Trophoblast cell (in vitro differentiated cells and primary cell): ENCODE data around the gene ODAD4.
"Not testable (repeated sequence)": the region's sequence is repeated elsewhere in the genome, so short reads cannot be mapped to it uniquely, and the experiment has no call there.

ENCODE experiments used
- DNase-seq, 2 donors: peaks; one replicate each; pipeline ENCODE4 v3.0.0-alpha.2; 2016
- H2AFZ ChIP-seq: 2 replicates; pipeline ENCODE4 v1.6.1; 2013; ENCODE audit warnings: low read length, moderate library complexity, mild to moderate bottlenecking; ENCODE audit not compliant: insufficient read depth, poor library complexity
- H2AK5ac ChIP-seq: 2 replicates; pipeline ENCODE4 v1.6.1; 2013; ENCODE audit warnings: mild to moderate bottlenecking, low read length
- H2BK120ac ChIP-seq: 2 replicates; pipeline ENCODE4 v1.6.1; 2013; ENCODE audit warnings: low read length, mild to moderate bottlenecking, moderate library complexity; ENCODE audit not compliant: insufficient read depth, poor library complexity
- H2BK12ac ChIP-seq: 2 replicates; pipeline ENCODE4 v1.6.1; 2013; ENCODE audit warnings: mild to moderate bottlenecking, low read length, moderate library complexity
- H2BK5ac ChIP-seq: 2 replicates; pipeline ENCODE4 v1.6.1; 2013; ENCODE audit warnings: low read length, low read depth, moderate library complexity, mild to moderate bottlenecking; ENCODE audit not compliant: poor library complexity
- H3K14ac ChIP-seq: 2 replicates; pipeline ENCODE4 v1.6.1; 2013; ENCODE audit warnings: mild to moderate bottlenecking, low read length
- H3K18ac ChIP-seq: 2 replicates; pipeline ENCODE4 v1.6.1; 2013; ENCODE audit warnings: mild to moderate bottlenecking, low read length
- H3K23ac ChIP-seq: 2 replicates; pipeline ENCODE4 v1.6.1; 2013; ENCODE audit warnings: low read length
- H3K27ac ChIP-seq: 2 replicates; pipeline ENCODE4 v1.5.1; 2013; ENCODE audit warnings: low read depth, mild to moderate bottlenecking, inconsistent platforms, low read length, moderate library complexity
- H3K27me3 ChIP-seq: 2 replicates; pipeline ENCODE4 v1.6.1; 2013; ENCODE audit warnings: inconsistent platforms, mild to moderate bottlenecking, low read length, moderate library complexity; ENCODE audit not compliant: insufficient read depth
- H3K36me3 ChIP-seq, 2 experiments: 1 replicate in 1 of 2; 2 replicates in 1 of 2; pipeline ENCODE4 v1.6.1; 2013; ENCODE audit warnings: low read length in 2 of 2, mild to moderate bottlenecking in 2 of 2, moderate library complexity in 1 of 2; ENCODE audit not compliant: insufficient read depth in 2 of 2, control insufficient read depth in 1 of 2
- H3K4ac ChIP-seq: 2 replicates; pipeline ENCODE4 v1.6.1; 2013; ENCODE audit warnings: low read depth, mild to moderate bottlenecking, low read length, moderate library complexity
- H3K4me1 ChIP-seq, 2 experiments: 1 replicate in 1 of 2; 2 replicates in 1 of 2; pipeline ENCODE4 v1.6.1; 2013; ENCODE audit warnings: low read length in 2 of 2, mild to moderate bottlenecking in 2 of 2, moderate library complexity in 1 of 2; ENCODE audit not compliant: insufficient read depth in 2 of 2, control insufficient read depth in 1 of 2
- H3K4me2 ChIP-seq: 2 replicates; pipeline ENCODE4 v1.6.1; 2013; ENCODE audit warnings: inconsistent platforms, mild to moderate bottlenecking, low read length, moderate library complexity
- H3K4me3 ChIP-seq: 2 replicates; pipeline ENCODE4 v1.5.1; 2013; ENCODE audit warnings: mild to moderate bottlenecking, low read depth, low read length, inconsistent platforms
- H3K79me1 ChIP-seq: one replicate; pipeline ENCODE4 v1.6.1; 2013; ENCODE audit warnings: low read length
- H3K79me2 ChIP-seq: 2 replicates; pipeline ENCODE4 v1.6.1; 2013; ENCODE audit warnings: low read length, mild to moderate bottlenecking; ENCODE audit not compliant: control insufficient read depth, insufficient read depth, poor library complexity
- H3K9ac ChIP-seq: 2 replicates; pipeline ENCODE4 v1.6.1; 2013; ENCODE audit warnings: mild to moderate bottlenecking, low read length
- H3K9me3 ChIP-seq: 2 replicates; pipeline ENCODE4 v1.6.1; 2013; ENCODE audit warnings: low read depth, mild to moderate bottlenecking, control low read depth, inconsistent platforms, low read length; ENCODE audit not compliant: insufficient read depth
- H4K12ac ChIP-seq: 2 replicates; pipeline ENCODE4 v1.6.1; 2013; ENCODE audit warnings: low read depth, mild to moderate bottlenecking, low read length, moderate library complexity
- H4K8ac ChIP-seq: 2 replicates; pipeline ENCODE4 v1.6.1; 2013; ENCODE audit warnings: low read depth, mild to moderate bottlenecking, low read length, moderate library complexity
- H4K91ac ChIP-seq: one replicate; pipeline ENCODE4 v1.6.1; 2013; ENCODE audit warnings: low read depth, mild to moderate bottlenecking, low read length, moderate library complexity
- WGBS: extraction: QIAGEN DNeasy Blood & Tissue Kit; methylation state at CpG from one replicate; pipeline ENCODE4 v1.1.7; 2013; ENCODE audit warnings: missing lambda C conversion rate; ENCODE audit not compliant: insufficient read length, insufficient coverage; ENCODE audit errors: extremely low coverage; 5-methylcytosine and 5-hydroxymethylcytosine counted together

ODAD4 gene

GRCh38 chr17:42009170-42009569, 78.8 kb downstream of the ODAD4 start:
- Histone ChIP-seq H3K4me3 (no peak overlapping the region), H2BK12ac (no peak overlapping the region), H3K27me3 (no peaks in the 10 kb centered on the region), H3K79me2 (peaks cover 12% of the 10 kb centered on the region), H2AK5ac (no peak overlapping the region), H3K23ac (no peak overlapping the region), H2BK120ac (no peak overlapping the region), H3K4me1 (peaks cover 0 to 3% of the 10 kb centered on the region in 2 experiments), H2BK5ac (no peak overlapping the region), H3K79me1 (no peaks in the 10 kb centered on the region), H3K9ac (no peak overlapping the region), H2AFZ (no peak overlapping the region), H3K27ac (no peak overlapping the region), H4K8ac (no peak overlapping the region), H3K14ac (no peak overlapping the region), H3K4ac (peak overlapping the region; percentile 30), H4K91ac (no peak overlapping the region), H3K36me3 (peaks cover 2 to 4% of the 10 kb centered on the region in 2 experiments), H3K18ac (no peak overlapping the region), H4K12ac (no peak overlapping the region), H3K4me2 (no peak overlapping the region), H3K9me3 (peaks cover 2% of the 10 kb centered on the region)
- WGBS = no CpG with 5 or more reads among the region's 4 CpGs
- no peak for DNase-seq

GRCh38 chr17:42010266-42010680, 79.9 kb downstream of the ODAD4 start:
- H3K4ac ChIP-seq = peak overlapping the region; percentile 64
- WGBS = no CpG with 5 or more reads among the region's 9 CpGs
- not testable (repeated sequence) for H3K9ac ChIP-seq

GRCh38 chr17:42010898-42011516, 80.6 kb downstream of the ODAD4 start:
- H3K4me1 ChIP-seq = peaks cover 0 to 4% of the 10 kb centered on the region in 2 experiments
- no CpG with 5 or more reads among the region's 3 CpGs for WGBS
- H3K79me1 ChIP-seq = no peaks in the 10 kb centered on the region
- H2BK120ac ChIP-seq = no peak overlapping the region
- H3K4me2 ChIP-seq = no peak overlapping the region
- no peak overlapping the region for H3K18ac ChIP-seq
- H2AFZ ChIP-seq = no peak overlapping the region
- no peak overlapping the region for H3K27ac ChIP-seq
- no peak overlapping the region for H3K4me3 ChIP-seq
- H3K4ac ChIP-seq = peak overlapping the region; percentile 64
- no peak overlapping the region for H3K9ac ChIP-seq
- H4K91ac ChIP-seq = no peak overlapping the region
- no peak overlapping the region for H4K12ac ChIP-seq
- DNase-seq = peak; percentile 16 to 51
- H3K36me3 ChIP-seq = peaks cover 2 to 4% of the 10 kb centered on the region in 2 experiments
- no peak overlapping the region for H2AK5ac ChIP-seq
- no peak overlapping the region for H3K23ac ChIP-seq
- no peaks in the 10 kb centered on the region for H3K27me3 ChIP-seq
- no peak overlapping the region for H2BK5ac ChIP-seq
- no peak overlapping the region for H4K8ac ChIP-seq
- H2BK12ac ChIP-seq = no peak overlapping the region
- H3K9me3 ChIP-seq = peaks cover 2% of the 10 kb centered on the region
- H3K14ac ChIP-seq = no peak overlapping the region
- peaks cover 12% of the 10 kb centered on the region for H3K79me2 ChIP-seq

More at GRCh38 chr17:42010266-42010680, 79.9 kb downstream of the ODAD4 start:
- H2BK120ac ChIP-seq, H4K12ac ChIP-seq, H3K36me3 ChIP-seq, H4K91ac ChIP-seq, H3K4me2 ChIP-seq, H3K4me1 ChIP-seq, H3K14ac ChIP-seq, H3K4me3 ChIP-seq, H3K23ac ChIP-seq, H3K79me1 ChIP-seq, H3K9me3 ChIP-seq, H4K8ac ChIP-seq, H3K18ac ChIP-seq, H2BK5ac ChIP-seq, H3K27me3 ChIP-seq, H2AK5ac ChIP-seq, H2BK12ac ChIP-seq, H2AFZ ChIP-seq: not testable (repeated sequence)
- H3K79me2 ChIP-seq = peaks cover 12% of the 10 kb centered on the region
- DNase-seq = peak in 1 of 2 donors; percentile 26
- H3K27ac ChIP-seq = peak overlapping the region; percentile 17

GRCh38 chr17:42012363-42012762, 81.9 kb downstream of the ODAD4 start:
- H3K4me1 ChIP-seq, H3K4ac ChIP-seq, H3K9ac ChIP-seq, H2AFZ ChIP-seq, H4K91ac ChIP-seq, H2AK5ac ChIP-seq, H4K8ac ChIP-seq, H3K36me3 ChIP-seq, H3K14ac ChIP-seq, H3K4me3 ChIP-seq, H2BK120ac ChIP-seq, H3K9me3 ChIP-seq, DNase-seq, H3K27ac ChIP-seq, H4K12ac ChIP-seq, H3K18ac ChIP-seq, H3K4me2 ChIP-seq, H2BK5ac ChIP-seq, H3K79me1 ChIP-seq, H3K23ac ChIP-seq, H2BK12ac ChIP-seq, H3K27me3 ChIP-seq: not testable (repeated sequence)
- no CpG with 5 or more reads among the region's 4 CpGs for WGBS
- peaks cover 18% of the 10 kb centered on the region for H3K79me2 ChIP-seq
